ENCODE measurements around the gene TMEM140.

DNA sequence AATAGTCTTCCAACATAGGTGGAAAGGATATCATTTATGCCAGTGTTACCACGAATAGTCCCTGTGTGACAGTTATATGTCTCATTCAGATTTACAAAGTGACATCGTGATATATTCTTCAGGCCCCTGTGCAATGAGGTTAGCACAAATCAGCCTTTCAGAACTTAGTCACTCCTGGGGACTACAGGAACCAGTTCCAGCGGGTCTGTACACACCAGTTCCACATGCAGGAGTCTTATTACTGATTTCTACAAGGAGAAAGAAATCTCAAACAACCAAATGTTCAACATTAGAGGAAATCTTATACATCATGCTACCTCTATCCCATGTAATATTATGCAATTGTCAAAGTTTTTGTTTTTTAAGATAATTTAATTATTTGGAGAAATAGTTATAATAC lies 67.8 kb downstream of the TMEM140 start:
- TF ChIP-seq, protein P1, sequence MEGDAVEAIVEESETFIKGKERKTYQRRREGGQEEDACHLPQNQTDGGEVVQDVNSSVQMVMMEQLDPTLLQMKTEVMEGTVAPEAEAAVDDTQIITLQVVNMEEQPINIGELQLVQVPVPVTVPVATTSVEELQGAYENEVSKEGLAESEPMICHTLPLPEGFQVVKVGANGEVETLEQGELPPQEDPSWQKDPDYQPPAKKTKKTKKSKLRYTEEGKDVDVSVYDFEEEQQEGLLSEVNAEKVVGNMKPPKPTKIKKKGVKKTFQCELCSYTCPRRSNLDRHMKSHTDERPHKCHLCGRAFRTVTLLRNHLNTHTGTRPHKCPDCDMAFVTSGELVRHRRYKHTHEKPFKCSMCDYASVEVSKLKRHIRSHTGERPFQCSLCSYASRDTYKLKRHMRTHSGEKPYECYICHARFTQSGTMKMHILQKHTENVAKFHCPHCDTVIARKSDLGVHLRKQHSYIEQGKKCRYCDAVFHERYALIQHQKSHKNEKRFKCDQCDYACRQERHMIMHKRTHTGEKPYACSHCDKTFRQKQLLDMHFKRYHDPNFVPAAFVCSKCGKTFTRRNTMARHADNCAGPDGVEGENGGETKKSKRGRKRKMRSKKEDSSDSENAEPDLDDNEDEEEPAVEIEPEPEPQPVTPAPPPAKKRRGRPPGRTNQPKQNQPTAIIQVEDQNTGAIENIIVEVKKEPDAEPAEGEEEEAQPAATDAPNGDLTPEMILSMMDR (IDR thresholded peaks at IDR 0.05; ENCODE audit: poor library complexity), result no peak
- TF ChIP-seq EZH2 (IDR thresholded peaks at IDR 0.05; ENCODE audit: borderline replicate concordance), result no peak

All from hepatocyte (in vitro differentiated cells).